HG02588 (cell line): ENCODE results near the gene PCMTD2.

Experiments
- ATAC-seq: cut with Tn5 transposase; IDR thresholded peaks from one replicate; pipeline ENCODE4 v1.9.1; 2021; ENCODE audit warnings: mild to moderate bottlenecking, moderate library complexity; ENCODE audit not compliant: unreplicated experiment

PCMTD2 gene

GRCh38 chr20:64254571-64255360, 782 bp upstream of the PCMTD2 start:
- no peak for ATAC-seq

- ATAC-seq = no peak
Measured at GRCh38 chr20:64256282-64256935, 861 bp downstream of the PCMTD2 start.

DNA sequence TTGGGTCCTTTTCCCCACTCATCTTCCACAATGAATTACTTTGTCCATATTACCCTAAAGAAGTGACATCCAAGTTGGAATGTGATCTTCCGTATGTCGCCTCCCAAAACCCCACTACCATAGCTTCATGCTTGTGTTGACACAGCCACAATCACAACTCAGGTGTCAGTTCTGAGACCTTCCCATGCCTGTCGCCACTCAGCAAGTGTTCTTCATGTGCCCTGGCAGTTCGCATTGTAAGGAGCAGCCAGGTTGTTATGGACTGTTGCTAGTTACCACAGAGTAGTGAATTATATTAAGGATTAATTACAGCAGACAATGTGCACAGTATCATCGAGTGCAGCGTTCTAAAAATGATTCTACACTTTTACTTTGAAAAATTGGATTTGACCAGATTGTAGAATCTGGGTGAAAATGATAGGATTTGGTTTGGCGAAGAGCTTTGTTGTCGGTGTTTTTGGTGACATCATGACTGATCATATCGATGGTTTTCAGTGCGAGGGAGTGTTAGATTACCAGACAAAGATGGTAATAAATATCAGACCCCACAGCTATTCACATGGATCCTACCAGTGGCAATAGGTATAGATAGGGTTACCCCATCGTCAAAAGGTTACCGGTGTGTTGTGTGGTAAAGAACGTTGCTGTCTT, 1.7 kb downstream of the PCMTD2 start:
- no peak for ATAC-seq

DNA sequence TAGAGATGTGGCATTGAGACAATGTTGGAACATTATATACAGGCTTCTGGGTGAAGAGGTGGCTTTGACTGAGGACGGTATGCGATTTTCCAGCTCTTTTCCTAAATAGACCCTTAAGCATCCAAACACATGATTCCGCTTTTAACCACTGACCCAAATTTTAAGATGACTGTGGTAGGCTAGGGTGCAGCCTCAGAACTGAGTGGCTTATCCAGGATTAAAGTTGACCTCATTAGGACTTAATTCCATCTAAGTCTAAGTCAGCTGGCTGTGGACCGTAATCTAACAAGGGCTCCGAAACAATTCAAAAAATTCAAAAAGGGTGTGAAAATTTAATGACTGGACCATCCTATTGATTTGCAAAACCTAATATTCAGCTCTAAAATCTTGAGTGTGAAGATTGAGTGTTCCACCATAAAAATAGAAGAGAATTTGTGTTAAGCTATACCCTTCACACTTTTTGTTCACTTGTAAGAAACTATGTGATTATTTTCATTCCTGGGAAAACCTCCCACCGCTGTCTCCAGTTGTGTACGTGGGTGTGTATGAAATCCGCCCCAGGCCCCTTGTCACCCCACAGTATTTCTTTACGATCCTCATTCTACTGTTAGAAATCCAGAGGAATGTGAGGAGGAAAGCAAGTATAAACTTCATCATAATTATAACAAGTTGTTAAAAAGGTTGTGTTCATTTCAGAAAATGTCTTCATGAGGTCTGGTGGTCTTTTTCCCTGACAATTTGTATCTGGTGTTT, 2.7 kb downstream of the PCMTD2 start:
- no peak for ATAC-seq

- no peak for ATAC-seq
Measured at GRCh38 chr20:64260239-64260638, 4.7 kb downstream of the PCMTD2 start.

GRCh38 chr20:64261138-64261537, 5.6 kb downstream of the PCMTD2 start:
- no peak for ATAC-seq

- no peak for ATAC-seq
Measured at GRCh38 chr20:64264091-64264490, 8.5 kb downstream of the PCMTD2 start.

DNA sequence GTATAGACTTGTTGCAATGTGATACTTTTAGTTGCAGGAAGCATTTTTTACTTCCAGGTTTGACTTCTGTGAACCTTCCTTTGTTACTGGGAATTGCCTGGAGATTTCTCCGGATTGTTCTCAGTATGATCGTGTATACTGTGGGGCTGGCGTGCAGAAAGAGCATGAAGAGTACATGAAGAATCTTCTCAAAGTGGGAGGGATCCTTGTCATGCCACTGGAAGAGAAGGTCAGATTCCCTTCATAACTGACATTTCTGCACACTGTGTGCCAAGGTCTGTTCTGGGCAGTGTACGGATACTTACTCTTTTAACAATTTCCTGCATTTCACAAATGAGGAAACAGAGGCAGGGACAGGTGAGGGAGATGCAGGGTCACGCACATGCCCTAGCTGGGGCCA, 9.7 kb downstream of the PCMTD2 start:
- ATAC-seq = no peak

DNA sequence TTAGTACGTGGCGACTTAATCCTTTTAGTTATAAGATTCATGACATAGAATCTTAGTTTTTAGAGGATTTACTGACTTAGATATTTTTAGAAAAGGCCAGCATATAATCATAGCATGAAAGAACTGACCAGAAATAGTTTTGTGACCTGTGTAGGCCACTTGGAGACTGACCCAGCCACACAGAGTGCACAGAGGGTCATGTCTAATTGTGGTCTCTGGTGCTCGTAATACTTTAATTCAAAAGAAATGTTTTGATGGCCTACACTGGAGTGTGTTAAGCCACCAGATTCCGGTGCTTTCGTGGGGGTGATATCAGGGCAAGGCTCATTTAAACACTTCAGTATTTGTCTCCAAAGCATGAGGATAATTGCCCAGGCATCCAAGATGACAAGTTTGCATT, 11.4 kb downstream of the PCMTD2 start:
- ATAC-seq = no peak

- no peak for ATAC-seq
Measured at GRCh38 chr20:64268174-64268573, 12.6 kb downstream of the PCMTD2 start.

- ATAC-seq = no peak
Measured at GRCh38 chr20:64269604-64270411, 14.3 kb downstream of the PCMTD2 start.

DNA sequence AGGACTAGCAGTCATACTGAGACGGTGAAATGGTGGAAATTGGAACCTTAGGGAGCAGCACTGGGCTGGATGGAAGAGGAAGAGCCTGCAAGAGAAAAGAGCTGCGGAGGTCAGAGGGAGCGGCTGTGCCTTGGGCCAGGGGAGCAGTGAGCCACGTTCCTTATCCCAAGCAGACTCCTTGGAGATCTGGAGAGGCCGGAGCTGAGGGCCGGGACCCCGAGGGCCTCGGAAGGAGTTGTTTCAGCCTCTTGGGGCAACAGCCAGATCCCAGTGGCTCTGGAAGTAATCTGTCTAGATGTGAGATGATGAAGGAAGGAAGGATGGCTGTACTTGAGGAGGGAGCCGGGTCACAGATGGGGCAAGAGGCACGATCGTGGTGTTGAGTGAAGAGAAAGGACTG, 16.1 kb downstream of the PCMTD2 start:
- ATAC-seq = no peak

GRCh38 chr20:64273109-64273508, 17.6 kb downstream of the PCMTD2 start:
- ATAC-seq = no peak

- no peak for ATAC-seq
Measured at GRCh38 chr20:64276817-64277216, 21.3 kb downstream of the PCMTD2 start.

GRCh38 chr20:64277571-64278316, 22.2 kb downstream of the PCMTD2 start:
- no peak for ATAC-seq

DNA sequence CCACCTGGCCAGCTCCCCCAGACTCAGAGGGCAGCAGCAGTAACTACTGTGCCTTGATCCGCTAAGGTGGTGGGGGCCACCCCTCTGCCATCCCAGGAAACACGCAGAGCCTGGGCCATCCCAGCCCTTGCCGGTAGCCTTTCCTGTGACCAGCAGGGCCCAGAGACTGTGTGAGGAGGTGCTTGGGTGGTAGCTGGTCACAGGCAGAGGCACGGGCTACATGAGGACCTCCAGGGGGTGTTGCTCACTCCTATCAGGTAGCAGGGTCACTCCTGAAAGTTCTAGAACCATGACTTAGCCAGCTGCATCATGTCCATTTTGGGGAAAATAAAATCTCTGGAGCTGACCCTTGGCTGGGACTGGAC, 22.8 kb downstream of the PCMTD2 start:
- ATAC-seq = no peak

DNA sequence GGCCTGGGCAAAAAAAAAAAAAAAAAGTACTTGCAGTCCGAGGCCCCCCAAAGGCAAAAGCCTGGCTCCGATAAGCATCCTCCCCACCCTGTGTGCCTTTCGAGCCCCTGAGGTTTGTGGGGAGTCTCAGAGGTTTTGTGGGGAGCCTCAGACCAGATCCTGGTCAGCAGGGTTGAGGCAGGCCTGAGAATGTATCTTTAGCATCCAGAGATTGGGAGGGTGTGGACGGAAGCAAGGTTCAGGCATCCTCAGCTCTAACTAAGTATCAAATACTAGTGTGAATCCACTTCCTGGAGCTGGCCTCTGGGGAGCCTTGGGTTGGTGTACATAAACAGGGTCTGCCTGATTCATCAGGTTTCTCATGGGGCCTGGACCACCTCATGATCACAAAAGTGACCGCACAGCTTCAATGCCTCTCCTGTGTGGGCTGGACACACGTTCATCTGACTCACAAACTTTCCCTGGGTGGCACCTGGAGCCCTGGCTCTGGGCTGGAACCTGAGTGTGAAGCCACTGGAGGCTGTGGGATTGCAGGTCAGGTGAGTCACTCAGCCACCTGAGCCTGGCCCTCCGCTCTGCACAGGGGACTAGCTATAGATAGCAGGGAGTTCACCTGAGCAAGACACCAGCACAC, 24.4 kb downstream of the PCMTD2 start:
- no peak for ATAC-seq

GRCh38 chr20:64280460-64280843, 24.9 kb downstream of the PCMTD2 start:
- no peak for ATAC-seq

GRCh38 chr20:64283646-64284045, 28.1 kb downstream of the PCMTD2 start:
- ATAC-seq = no peak
